ENCODE results near the gene RNU7-1. TPM values are rescaled to one million over a fixed set of nuclear protein-coding genes. Genes with fewer than 3 reads are reported as not detected.

Gene RNU7-1
- total and polyA plus RNA-seq, 9 of the 15 experiments (the other 6 are each of a cell fraction or from before 2014, with no cell fraction given): not detected

GRCh38 chr12:6943722-6944380 is at the start of gene RNU7-1, which contains the start of gene C12orf57 (continued):
- TF ChIP-seq MYBL2 (IDR thresholded peaks at IDR 0.05; ENCODE audit: low read depth): no peak
- no peak for TF ChIP-seq MYBL2 (CRISPR knock-in tag; IDR thresholded peaks at IDR 0.05; ENCODE audit: borderline replicate concordance)
- peak; percentile 65 for TF ChIP-seq TFE3 (CRISPR knock-in tag; IDR thresholded peaks at IDR 0.05)
- no peak for TF ChIP-seq SPI1 (IDR thresholded peaks at IDR 0.05; ENCODE audit: borderline replicate concordance, low read depth, low read length)
- TF ChIP-seq, protein P1, sequence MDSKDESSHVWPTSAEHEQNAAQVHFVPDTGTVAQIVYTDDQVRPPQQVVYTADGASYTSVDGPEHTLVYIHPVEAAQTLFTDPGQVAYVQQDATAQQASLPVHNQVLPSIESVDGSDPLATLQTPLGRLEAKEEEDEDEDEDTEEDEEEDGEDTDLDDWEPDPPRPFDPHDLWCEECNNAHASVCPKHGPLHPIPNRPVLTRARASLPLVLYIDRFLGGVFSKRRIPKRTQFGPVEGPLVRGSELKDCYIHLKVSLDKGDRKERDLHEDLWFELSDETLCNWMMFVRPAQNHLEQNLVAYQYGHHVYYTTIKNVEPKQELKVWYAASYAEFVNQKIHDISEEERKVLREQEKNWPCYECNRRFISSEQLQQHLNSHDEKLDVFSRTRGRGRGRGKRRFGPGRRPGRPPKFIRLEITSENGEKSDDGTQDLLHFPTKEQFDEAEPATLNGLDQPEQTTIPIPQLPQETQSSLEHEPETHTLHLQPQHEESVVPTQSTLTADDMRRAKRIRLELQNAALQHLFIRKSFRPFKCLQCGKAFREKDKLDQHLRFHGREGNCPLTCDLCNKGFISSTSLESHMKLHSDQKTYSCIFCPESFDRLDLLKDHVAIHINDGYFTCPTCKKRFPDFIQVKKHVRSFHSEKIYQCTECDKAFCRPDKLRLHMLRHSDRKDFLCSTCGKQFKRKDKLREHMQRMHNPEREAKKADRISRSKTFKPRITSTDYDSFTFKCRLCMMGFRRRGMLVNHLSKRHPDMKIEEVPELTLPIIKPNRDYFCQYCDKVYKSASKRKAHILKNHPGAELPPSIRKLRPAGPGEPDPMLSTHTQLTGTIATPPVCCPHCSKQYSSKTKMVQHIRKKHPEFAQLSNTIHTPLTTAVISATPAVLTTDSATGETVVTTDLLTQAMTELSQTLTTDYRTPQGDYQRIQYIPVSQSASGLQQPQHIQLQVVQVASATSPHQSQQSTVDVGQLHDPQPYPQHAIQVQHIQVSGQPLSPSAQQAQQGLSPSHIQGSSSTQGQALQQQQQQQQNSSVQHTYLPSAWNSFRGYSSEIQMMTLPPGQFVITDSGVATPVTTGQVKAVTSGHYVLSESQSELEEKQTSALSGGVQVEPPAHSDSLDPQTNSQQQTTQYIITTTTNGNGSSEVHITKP (IDR thresholded peaks at IDR 0.05; ENCODE audit: partially characterized antibody): no peak
- peak; percentile 53; the same call in 1 of the 2 replicates for TF ChIP-seq EP300 (IDR thresholded peaks at IDR 0.05; ENCODE audit: low read length)
- TF ChIP-seq E2F6 (IDR thresholded peaks at IDR 0.05; ENCODE audit: borderline replicate concordance in 1 of 2, extremely low read depth in 1 of 2, insufficient read depth in 1 of 2, insufficient read length in 1 of 2, low read depth in 1 of 2, low read length in 1 of 2, poor library complexity in 1 of 2, severe bottlenecking in 1 of 2): peak in 1 of 2 experiments; percentile 34
- TF ChIP-seq, protein P2, sequence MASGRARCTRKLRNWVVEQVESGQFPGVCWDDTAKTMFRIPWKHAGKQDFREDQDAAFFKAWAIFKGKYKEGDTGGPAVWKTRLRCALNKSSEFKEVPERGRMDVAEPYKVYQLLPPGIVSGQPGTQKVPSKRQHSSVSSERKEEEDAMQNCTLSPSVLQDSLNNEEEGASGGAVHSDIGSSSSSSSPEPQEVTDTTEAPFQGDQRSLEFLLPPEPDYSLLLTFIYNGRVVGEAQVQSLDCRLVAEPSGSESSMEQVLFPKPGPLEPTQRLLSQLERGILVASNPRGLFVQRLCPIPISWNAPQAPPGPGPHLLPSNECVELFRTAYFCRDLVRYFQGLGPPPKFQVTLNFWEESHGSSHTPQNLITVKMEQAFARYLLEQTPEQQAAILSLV (tag; IDR thresholded peaks at IDR 0.05): no peak
- peak; percentile 99 for TF ChIP-seq ZNF830 (CRISPR knock-in tag; IDR thresholded peaks at IDR 0.05)
- TF ChIP-seq CLOCK (CRISPR knock-in tag; IDR thresholded peaks at IDR 0.05; ENCODE audit: borderline replicate concordance): no peak
- TF ChIP-seq ZNF146 (CRISPR knock-in tag; IDR thresholded peaks at IDR 0.05; ENCODE audit: unreplicated experiment): no peak
- TF ChIP-seq SMARCC2 (IDR thresholded peaks at IDR 0.05; ENCODE audit: low read depth): no peak
- TF ChIP-seq BMI1 (IDR thresholded peaks at IDR 0.05; ENCODE audit: low read length): no peak
- TF ChIP-seq IFI16 (CRISPR knock-in tag; IDR thresholded peaks at IDR 0.05): no peak
- peak; percentile 91 for TF ChIP-seq NBN (IDR thresholded peaks at IDR 0.05; ENCODE audit: low read depth)
- TF ChIP-seq, protein P3, sequence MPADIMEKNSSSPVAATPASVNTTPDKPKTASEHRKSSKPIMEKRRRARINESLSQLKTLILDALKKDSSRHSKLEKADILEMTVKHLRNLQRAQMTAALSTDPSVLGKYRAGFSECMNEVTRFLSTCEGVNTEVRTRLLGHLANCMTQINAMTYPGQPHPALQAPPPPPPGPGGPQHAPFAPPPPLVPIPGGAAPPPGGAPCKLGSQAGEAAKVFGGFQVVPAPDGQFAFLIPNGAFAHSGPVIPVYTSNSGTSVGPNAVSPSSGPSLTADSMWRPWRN (IDR thresholded peaks at IDR 0.05; ENCODE audit: low read depth): 0 out of 2 replicates have a peak, but pooled peaks have one; percentile 36

All from K562 (cell line).